Memory B cell (primary cell): ENCODE data around the gene ISG15.

ENCODE experiments used
- ATAC-seq: fragments of 150-1000 bp; cut with Tn5 transposase; 2 replicates; pipeline ENCODE4 v1.10.0; 2021; ENCODE audit warnings: low read depth, mild to moderate bottlenecking, moderate library complexity
- DNase-seq, 2 donors: peaks; one replicate each; pipeline ENCODE4 v3.0.0; 2022; ENCODE audit warnings: low spot score in 2 of 2
- H3K27ac Mint-ChIP-seq: one replicate; pipeline ENCODE4 v1.8.0; 2022; ENCODE audit warnings: mild to moderate bottlenecking, moderate library complexity, mixed read lengths
- H3K27me3 Mint-ChIP-seq: one replicate; pipeline ENCODE4 v1.8.0; 2022; ENCODE audit warnings: mixed read lengths
- H3K36me3 Mint-ChIP-seq: one replicate; pipeline ENCODE4 v1.8.0; 2022; ENCODE audit warnings: mild to moderate bottlenecking, mixed read lengths
- H3K4me1 Mint-ChIP-seq: one replicate; pipeline ENCODE4 v1.8.0; 2022; ENCODE audit warnings: mixed read lengths
- H3K4me3 Mint-ChIP-seq: one replicate; pipeline ENCODE4 v1.8.0; 2022; ENCODE audit warnings: mild to moderate bottlenecking, moderate library complexity, mixed read lengths
- H3K9me3 Mint-ChIP-seq: one replicate; pipeline ENCODE4 v1.8.0; 2022; ENCODE audit warnings: mixed read lengths

Gene ISG15

GRCh38 chr1:1031659-1032235, 18.4 kb downstream of the ISG15 start:
- Mint-ChIP-seq H3K27me3 (peaks cover 5% of the 10 kb centered on the region), H3K4me1 (peaks cover 18% of the 10 kb centered on the region), H3K4me3 (peak overlapping the region; percentile 76), H3K9me3 (no peaks in the 10 kb centered on the region), H3K27ac (peak overlapping the region; percentile 73), H3K36me3 (no peaks in the 10 kb centered on the region)
- ATAC-seq: no peak
- no peak for DNase-seq

- Mint-ChIP-seq H3K27ac (peak overlapping the region; percentile 73), H3K27me3 (peaks cover 3% of the 10 kb centered on the region), H3K9me3 (no peaks in the 10 kb centered on the region), H3K4me3 (peak overlapping the region; percentile 76), H3K36me3 (no peaks in the 10 kb centered on the region), H3K4me1 (peaks cover 18% of the 10 kb centered on the region)
- ATAC-seq (no peak), DNase-seq (no peak)
These were observed 19.1 kb downstream of the ISG15 start for GRCh38 chr1:1032424-1032823.

- Mint-ChIP-seq H3K9me3 (no peaks in the 10 kb centered on the region), H3K4me1 (peaks cover 22% of the 10 kb centered on the region), H3K4me3 (peak overlapping the region; percentile 61), H3K36me3 (no peaks in the 10 kb centered on the region), H3K27me3 (peaks cover 2% of the 10 kb centered on the region), H3K27ac (no peak overlapping the region)
- DNase-seq (peak; percentile 97 to 98), ATAC-seq (peak; percentile 92)
These were observed 19.8 kb downstream of the ISG15 start for GRCh38 chr1:1033009-1033587.

- DNase-seq (peak in 1 of 2 donors; percentile 42), ATAC-seq (no peak)
- Mint-ChIP-seq H3K4me3 (peak overlapping the region; percentile 79), H3K27me3 (peaks cover 6% of the 10 kb centered on the region), H3K36me3 (no peaks in the 10 kb centered on the region), H3K9me3 (no peaks in the 10 kb centered on the region), H3K4me1 (peaks cover 29% of the 10 kb centered on the region), H3K27ac (no peak overlapping the region)
These were observed 20.6 kb downstream of the ISG15 start for GRCh38 chr1:1033731-1034438.

- no peaks in the 10 kb centered on the region for H3K36me3 Mint-ChIP-seq
- no peaks in the 10 kb centered on the region for H3K9me3 Mint-ChIP-seq
- H3K27ac Mint-ChIP-seq: no peak overlapping the region
- peak overlapping the region; percentile 79 for H3K4me3 Mint-ChIP-seq
- peaks cover 8% of the 10 kb centered on the region for H3K27me3 Mint-ChIP-seq
- ATAC-seq (no peak), DNase-seq (no peak)
- peaks cover 33% of the 10 kb centered on the region for H3K4me1 Mint-ChIP-seq
These were observed 21.1 kb downstream of the ISG15 start for GRCh38 chr1:1034439-1034781.

GRCh38 chr1:1035291-1035943, 22.1 kb downstream of the ISG15 start:
- Mint-ChIP-seq H3K27me3 (peaks cover 12% of the 10 kb centered on the region), H3K36me3 (no peaks in the 10 kb centered on the region), H3K4me1 (peaks cover 38% of the 10 kb centered on the region), H3K27ac (no peak overlapping the region), H3K9me3 (no peaks in the 10 kb centered on the region), H3K4me3 (no peak overlapping the region)
- no peak for ATAC-seq
- DNase-seq: no peak

GRCh38 chr1:1037366-1038327, 24.4 kb downstream of the ISG15 start:
- H3K9me3 Mint-ChIP-seq: no peaks in the 10 kb centered on the region
- DNase-seq (no peak), ATAC-seq (no peak)
- H3K36me3 Mint-ChIP-seq: no peaks in the 10 kb centered on the region
- H3K27ac Mint-ChIP-seq: no peak overlapping the region
- H3K4me1 Mint-ChIP-seq: peaks cover 30% of the 10 kb centered on the region
- H3K4me3 Mint-ChIP-seq: no peak overlapping the region
- peaks cover 12% of the 10 kb centered on the region for H3K27me3 Mint-ChIP-seq

GRCh38 chr1:1038694-1039093, 25.4 kb downstream of the ISG15 start:
- H3K4me1 Mint-ChIP-seq: peaks cover 30% of the 10 kb centered on the region
- peaks cover 1% of the 10 kb centered on the region for H3K36me3 Mint-ChIP-seq
- no peaks in the 10 kb centered on the region for H3K9me3 Mint-ChIP-seq
- peak; percentile 76 for ATAC-seq
- peaks cover 12% of the 10 kb centered on the region for H3K27me3 Mint-ChIP-seq
- peak overlapping the region; percentile 39 for H3K4me3 Mint-ChIP-seq
- DNase-seq: peak in 1 of 2 donors; percentile 46
- H3K27ac Mint-ChIP-seq: no peak overlapping the region

GRCh38 chr1:1039145-1039910, 26.0 kb downstream of the ISG15 start:
- peaks cover 30% of the 10 kb centered on the region for H3K4me1 Mint-ChIP-seq
- H3K4me3 Mint-ChIP-seq: peak overlapping the region; percentile 76
- DNase-seq (no peak), ATAC-seq (no peak)
- no peaks in the 10 kb centered on the region for H3K9me3 Mint-ChIP-seq
- peaks cover 12% of the 10 kb centered on the region for H3K27me3 Mint-ChIP-seq
- H3K27ac Mint-ChIP-seq: no peak overlapping the region
- peaks cover 1% of the 10 kb centered on the region for H3K36me3 Mint-ChIP-seq

- H3K36me3 Mint-ChIP-seq: peaks cover 1% of the 10 kb centered on the region
- peaks cover 30% of the 10 kb centered on the region for H3K4me1 Mint-ChIP-seq
- H3K27ac Mint-ChIP-seq: no peak overlapping the region
These were observed 27.0 kb downstream of the ISG15 start for GRCh38 chr1:1040004-1040991.

GRCh38 chr1:1041092-1041523, 27.8 kb downstream of the ISG15 start:
- Mint-ChIP-seq H3K27ac (no peak overlapping the region), H3K36me3 (peaks cover 1% of the 10 kb centered on the region), H3K4me1 (peaks cover 22% of the 10 kb centered on the region), H3K9me3 (no peaks in the 10 kb centered on the region), H3K4me3 (no peak overlapping the region), H3K27me3 (peaks cover 10% of the 10 kb centered on the region)
- no peak for ATAC-seq
- no peak for DNase-seq

More at GRCh38 chr1:1040004-1040991, 27.0 kb downstream of the ISG15 start:
- peak overlapping the region; percentile 76 for H3K4me3 Mint-ChIP-seq
- peak; percentile 71 for ATAC-seq
- DNase-seq: peak in 1 of 2 donors; percentile 51
- peaks cover 12% of the 10 kb centered on the region for H3K27me3 Mint-ChIP-seq
- H3K9me3 Mint-ChIP-seq: no peaks in the 10 kb centered on the region

GRCh38 chr1:1041873-1042272, 28.6 kb downstream of the ISG15 start:
- Mint-ChIP-seq H3K4me3 (no peak overlapping the region), H3K27me3 (peaks cover 9% of the 10 kb centered on the region), H3K4me1 (peaks cover 22% of the 10 kb centered on the region), H3K36me3 (peaks cover 1% of the 10 kb centered on the region), H3K9me3 (no peaks in the 10 kb centered on the region), H3K27ac (no peak overlapping the region)
- DNase-seq (no peak), ATAC-seq (no peak)
